Measurements from ENCODE around the gene WNT9B. TPM values are rescaled to one million over a fixed set of nuclear protein-coding genes. Genes with fewer than 3 reads are reported as not detected.
"Not testable (repeated sequence)": the region's sequence is repeated elsewhere in the genome, so short reads cannot be mapped to it uniquely, and the experiment has no call there.

WNT9B gene
- polyA plus RNA-seq, 1 donor from 2014 or later = not detected

GRCh38 chr17:46833840-46834208 lies 17.6 kb upstream of the WNT9B start:
- Mint-ChIP-seq H3K27ac (no peak overlapping the region), H3K9me3 (no peaks in the 10 kb centered on the region), H3K4me3 (peak overlapping the region in 1 of 4 donors; percentile 55), H3K4me1 (no peaks in the 10 kb centered on the region), H3K36me3 (no peaks in the 10 kb centered on the region), H3K27me3 (peaks cover 5% of the 10 kb centered on the region)

DNA sequence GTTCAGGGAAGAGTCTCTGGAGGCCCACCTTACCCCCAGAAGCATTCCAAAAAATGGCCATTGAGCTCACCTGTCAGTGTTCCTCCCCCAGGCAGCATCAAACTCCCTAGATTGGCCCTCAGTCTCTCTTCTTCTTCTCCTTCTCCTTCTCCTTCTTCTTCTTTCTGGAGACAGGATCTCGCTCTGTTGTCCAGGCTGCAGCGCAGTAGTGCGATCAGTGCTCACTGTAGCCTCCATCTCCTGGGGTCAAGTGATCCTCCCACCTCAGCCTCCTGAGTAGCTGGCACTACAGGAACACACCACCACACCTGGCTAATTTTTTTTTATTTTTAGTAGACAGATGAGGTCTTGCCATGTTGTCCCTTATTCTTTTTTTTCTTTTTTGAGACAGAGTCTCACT lies 16.5 kb upstream of the WNT9B start:
- no peaks in the 10 kb centered on the region for H3K36me3 Mint-ChIP-seq
- no peak overlapping the region for H3K27ac Mint-ChIP-seq

GRCh38 chr17:46836500-46836899 lies 14.9 kb upstream of the WNT9B start:
- peaks cover 0 to 4% (median 0%) of the 10 kb centered on the region in 3 donors for H3K9me3 Mint-ChIP-seq
- no peaks in the 10 kb centered on the region for H3K4me1 Mint-ChIP-seq
- no peak overlapping the region for H3K4me3 Mint-ChIP-seq
- H3K36me3 Mint-ChIP-seq = no peaks in the 10 kb centered on the region
- H3K27ac Mint-ChIP-seq = peak overlapping the region in 1 of 3 donors; percentile 15
- H3K27me3 Mint-ChIP-seq = peaks cover 16% of the 10 kb centered on the region

More for the DNA sequence above, 16.5 kb upstream of the WNT9B start:
- Mint-ChIP-seq H3K9me3 (peaks cover 0 to 3% (median 0%) of the 10 kb centered on the region in 3 donors), H3K27me3 (peaks cover 5% of the 10 kb centered on the region), H3K4me1 (no peaks in the 10 kb centered on the region), H3K4me3 (no peak overlapping the region)

GRCh38 chr17:46837521-46837920 lies 13.9 kb upstream of the WNT9B start:
- peaks cover 23% of the 10 kb centered on the region for H3K27me3 Mint-ChIP-seq
- no peak overlapping the region for H3K4me3 Mint-ChIP-seq
- peaks cover 0 to 4% (median under 1%) of the 10 kb centered on the region in 3 donors for H3K9me3 Mint-ChIP-seq
- H3K27ac Mint-ChIP-seq = no peak overlapping the region
- no peaks in the 10 kb centered on the region for H3K4me1 Mint-ChIP-seq
- H3K36me3 Mint-ChIP-seq = no peaks in the 10 kb centered on the region

GRCh38 chr17:46839211-46839610 lies 12.2 kb upstream of the WNT9B start:
- Mint-ChIP-seq H3K9me3 (peaks cover 5 to 15% (median 6%) of the 10 kb centered on the region in 3 donors), H3K36me3 (no peaks in the 10 kb centered on the region), H3K27ac (no peak overlapping the region), H3K27me3 (peaks cover 27% of the 10 kb centered on the region), H3K4me3 (no peak overlapping the region), H3K4me1 (no peaks in the 10 kb centered on the region)

GRCh38 chr17:46840596-46840995 lies 10.8 kb upstream of the WNT9B start:
- H3K4me1 Mint-ChIP-seq, H3K4me3 Mint-ChIP-seq, H3K27ac Mint-ChIP-seq, H3K36me3 Mint-ChIP-seq: not testable (repeated sequence)
- H3K27me3 Mint-ChIP-seq = peaks cover 31% of the 10 kb centered on the region
- peaks cover 5 to 15% (median 6%) of the 10 kb centered on the region in 3 donors for H3K9me3 Mint-ChIP-seq

GRCh38 chr17:46841561-46842379 lies 9.6 kb upstream of the WNT9B start:
- peaks cover 38% of the 10 kb centered on the region for H3K27me3 Mint-ChIP-seq

DNA sequence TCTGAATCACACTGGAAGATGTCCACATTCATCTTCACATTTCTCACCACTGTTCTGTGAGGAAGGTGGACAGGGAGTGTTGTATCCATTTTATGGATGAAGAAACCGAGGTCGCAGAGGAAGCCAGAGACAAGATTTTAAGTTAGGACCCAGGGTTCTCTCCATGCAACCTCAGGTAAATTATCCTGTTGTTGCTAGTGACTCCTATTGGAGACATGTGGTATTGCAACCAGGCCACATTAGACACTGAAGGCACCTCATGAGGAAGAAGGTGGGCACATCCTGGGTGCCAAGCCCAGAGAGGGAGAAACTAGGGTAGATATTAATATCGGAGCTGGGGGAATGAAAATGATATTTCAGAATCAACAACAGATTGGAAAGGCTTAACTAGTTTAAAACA lies 8.5 kb upstream of the WNT9B start:
- H3K27me3 Mint-ChIP-seq = peaks cover 46% of the 10 kb centered on the region
- no peak overlapping the region for H3K4me3 Mint-ChIP-seq
- H3K4me1 Mint-ChIP-seq = peaks cover 4 to 7% (median 6%) of the 10 kb centered on the region in 3 donors
- H3K27ac Mint-ChIP-seq = peak overlapping the region in 1 of 3 donors; percentile 74
- H3K36me3 Mint-ChIP-seq = no peaks in the 10 kb centered on the region
- H3K9me3 Mint-ChIP-seq = peaks cover 5 to 17% (median 6%) of the 10 kb centered on the region in 3 donors

More at GRCh38 chr17:46841561-46842379, 9.6 kb upstream of the WNT9B start:
- H3K4me3 Mint-ChIP-seq = peak overlapping the region in 1 of 4 donors; percentile 17
- no peaks in the 10 kb centered on the region for H3K36me3 Mint-ChIP-seq
- peak overlapping the region in 1 of 3 donors; percentile 74 for H3K27ac Mint-ChIP-seq
- peaks cover 4 to 7% (median 6%) of the 10 kb centered on the region in 3 donors for H3K4me1 Mint-ChIP-seq
- peaks cover 5 to 17% (median 6%) of the 10 kb centered on the region in 3 donors for H3K9me3 Mint-ChIP-seq

DNA sequence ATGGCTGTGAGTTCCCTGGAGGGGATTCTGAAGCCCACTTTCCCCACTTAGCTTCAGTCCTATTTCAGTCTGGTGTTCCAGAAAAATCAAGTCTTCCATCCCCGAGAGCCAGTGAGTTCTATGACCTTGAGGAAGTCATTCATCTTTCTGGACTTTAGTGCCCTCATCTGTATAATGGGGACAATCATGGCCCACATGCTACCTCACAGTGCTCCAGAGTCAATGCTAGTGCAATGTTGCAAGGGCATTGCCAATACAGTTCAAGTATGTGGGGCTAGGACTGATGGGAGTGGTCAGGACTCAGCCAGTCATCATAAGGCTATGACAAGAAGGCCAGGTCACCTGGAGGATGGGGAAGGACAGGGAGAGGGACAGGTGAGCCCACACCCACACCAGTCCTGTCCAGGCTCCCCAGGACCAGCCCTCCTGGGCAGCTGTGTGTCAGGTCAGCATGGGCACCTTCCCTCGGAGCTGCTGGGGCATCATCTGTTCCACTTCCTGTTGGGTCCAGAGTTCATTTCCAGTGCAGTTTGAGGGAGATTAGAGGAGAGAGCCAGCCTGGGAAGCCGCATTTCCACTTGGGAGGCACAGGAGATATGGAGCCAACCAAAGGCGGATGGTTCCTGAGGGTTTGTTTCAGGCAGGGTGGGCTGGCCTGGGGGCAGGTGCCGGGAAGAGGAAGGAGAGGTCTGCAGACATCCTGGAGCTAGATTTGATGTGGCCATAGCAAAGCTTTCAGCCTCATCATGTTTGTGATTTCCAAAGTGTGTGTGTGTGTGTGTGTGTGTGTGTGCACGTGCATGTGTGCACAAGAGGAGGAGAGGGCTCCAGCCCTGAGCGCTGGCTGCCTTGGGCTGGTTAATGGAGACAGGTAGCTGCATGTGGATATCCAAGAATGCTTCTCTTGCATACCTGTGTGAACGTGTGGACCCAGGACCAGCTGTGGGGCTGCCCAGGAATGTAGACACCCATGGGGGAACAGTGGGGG lies 3.9 kb upstream of the WNT9B start:
- Mint-ChIP-seq H3K4me1 (peaks cover 6 to 11% (median 7%) of the 10 kb centered on the region in 3 donors), H3K27me3 (peaks cover 60% of the 10 kb centered on the region), H3K27ac (no peak overlapping the region), H3K4me3 (peak overlapping the region in 1 of 4 donors; percentile 34), H3K9me3 (peaks cover 5 to 13% (median 6%) of the 10 kb centered on the region in 3 donors), H3K36me3 (no peaks in the 10 kb centered on the region)

GRCh38 chr17:46848534-46848933 lies 2.8 kb upstream of the WNT9B start:
- Mint-ChIP-seq H3K9me3 (peaks cover 0 to 3% (median 0%) of the 10 kb centered on the region in 3 donors), H3K27ac (no peak overlapping the region), H3K27me3 (peaks cover 64% of the 10 kb centered on the region), H3K36me3 (no peaks in the 10 kb centered on the region), H3K4me3 (no peak overlapping the region), H3K4me1 (peaks cover 7 to 11% (median 7%) of the 10 kb centered on the region in 3 donors)

DNA sequence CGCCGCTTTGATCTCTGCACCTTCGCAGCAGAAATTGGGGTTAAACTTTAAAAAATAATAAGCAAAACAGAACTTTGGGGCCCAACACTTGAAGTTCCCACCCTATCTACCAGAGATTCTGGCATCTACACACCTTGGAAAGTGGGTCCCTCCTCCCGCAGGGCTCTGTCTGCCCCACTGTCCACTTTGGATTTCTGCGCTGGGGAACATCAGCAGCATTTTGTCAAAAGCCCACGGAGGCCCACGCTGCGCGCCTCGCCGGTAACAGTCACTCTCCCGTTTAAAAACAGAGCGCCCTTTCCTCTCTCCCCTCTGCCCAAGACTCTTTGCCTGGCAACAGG lies 725 bp upstream of the WNT9B start:
- Mint-ChIP-seq H3K4me1 (peaks cover 0 to 4% (median 3%) of the 10 kb centered on the region in 3 donors), H3K36me3 (no peaks in the 10 kb centered on the region), H3K9me3 (peaks cover 0 to 2% (median 0%) of the 10 kb centered on the region in 3 donors), H3K4me3 (peak overlapping the region; percentile 18 to 83 (median 62)), H3K27me3 (peaks cover 71% of the 10 kb centered on the region), H3K27ac (peak overlapping the region in 1 of 3 donors; percentile 39)

GRCh38 chr17:46853896-46854444 lies 2.6 kb downstream of the WNT9B start:
- no peak overlapping the region for H3K4me3 Mint-ChIP-seq
- H3K27ac Mint-ChIP-seq = no peak overlapping the region
- H3K27me3 Mint-ChIP-seq = peaks cover 48% of the 10 kb centered on the region
- H3K4me1 Mint-ChIP-seq = peaks cover 0 to 4% (median 3%) of the 10 kb centered on the region in 3 donors
- no peaks in the 10 kb centered on the region for H3K36me3 Mint-ChIP-seq
- H3K9me3 Mint-ChIP-seq = no peaks in the 10 kb centered on the region

DNA sequence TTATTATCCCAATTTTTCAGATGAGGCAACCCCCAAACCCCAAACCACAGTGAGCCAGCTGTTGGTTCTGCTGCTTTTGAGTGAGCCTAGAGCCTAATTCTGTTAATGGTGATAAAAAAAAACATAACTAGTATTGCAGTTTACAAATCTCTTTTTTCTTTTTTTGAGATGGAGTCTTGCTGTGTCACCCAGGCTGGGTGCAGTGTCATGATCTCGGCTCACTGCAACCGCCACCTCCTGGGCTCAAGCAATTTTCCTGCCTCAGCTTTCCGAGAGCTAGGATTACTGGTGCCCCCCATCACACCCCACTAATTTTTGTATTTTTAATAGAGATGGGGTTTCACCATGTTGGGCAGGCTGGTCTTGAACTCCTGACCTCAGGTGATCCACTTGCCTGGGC lies 3.1 kb downstream of the WNT9B start:
- H3K36me3 Mint-ChIP-seq = no peaks in the 10 kb centered on the region

DNA sequence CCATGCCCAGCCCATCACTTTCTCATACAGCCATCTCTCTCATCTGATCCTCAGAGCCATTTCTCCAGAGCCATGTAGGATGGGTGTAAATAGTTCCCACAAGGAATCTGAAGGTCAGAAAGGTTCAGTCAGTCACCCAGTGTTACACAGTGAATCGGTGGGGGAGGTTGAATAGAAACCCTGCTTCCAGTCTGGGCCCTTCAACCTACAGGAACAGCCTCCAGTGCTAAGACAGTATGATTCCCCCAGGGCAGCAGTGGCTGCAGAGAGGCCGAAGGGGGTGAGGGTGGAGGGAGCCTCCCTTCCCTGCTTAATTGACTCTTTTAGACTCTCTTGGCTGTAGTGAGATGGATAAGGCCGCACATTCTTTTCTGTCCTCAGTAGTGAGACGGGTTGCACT lies 3.6 kb downstream of the WNT9B start:
- H3K27me3 Mint-ChIP-seq = peaks cover 44% of the 10 kb centered on the region
- H3K4me1 Mint-ChIP-seq = peaks cover 0 to 4% (median 3%) of the 10 kb centered on the region in 3 donors
- H3K36me3 Mint-ChIP-seq = no peaks in the 10 kb centered on the region
- H3K9me3 Mint-ChIP-seq = no peaks in the 10 kb centered on the region
- no peak overlapping the region for H3K4me3 Mint-ChIP-seq
- no peak overlapping the region for H3K27ac Mint-ChIP-seq

More for the DNA sequence above, 3.1 kb downstream of the WNT9B start:
- peaks cover 0 to 4% (median 3%) of the 10 kb centered on the region in 3 donors for H3K4me1 Mint-ChIP-seq
- no peak overlapping the region for H3K4me3 Mint-ChIP-seq
- H3K27ac Mint-ChIP-seq = no peak overlapping the region
- H3K27me3 Mint-ChIP-seq = peaks cover 43% of the 10 kb centered on the region
- no peaks in the 10 kb centered on the region for H3K9me3 Mint-ChIP-seq
